ENCODE measurements around the gene CTNNBL1.

Gene CTNNBL1

DNA sequence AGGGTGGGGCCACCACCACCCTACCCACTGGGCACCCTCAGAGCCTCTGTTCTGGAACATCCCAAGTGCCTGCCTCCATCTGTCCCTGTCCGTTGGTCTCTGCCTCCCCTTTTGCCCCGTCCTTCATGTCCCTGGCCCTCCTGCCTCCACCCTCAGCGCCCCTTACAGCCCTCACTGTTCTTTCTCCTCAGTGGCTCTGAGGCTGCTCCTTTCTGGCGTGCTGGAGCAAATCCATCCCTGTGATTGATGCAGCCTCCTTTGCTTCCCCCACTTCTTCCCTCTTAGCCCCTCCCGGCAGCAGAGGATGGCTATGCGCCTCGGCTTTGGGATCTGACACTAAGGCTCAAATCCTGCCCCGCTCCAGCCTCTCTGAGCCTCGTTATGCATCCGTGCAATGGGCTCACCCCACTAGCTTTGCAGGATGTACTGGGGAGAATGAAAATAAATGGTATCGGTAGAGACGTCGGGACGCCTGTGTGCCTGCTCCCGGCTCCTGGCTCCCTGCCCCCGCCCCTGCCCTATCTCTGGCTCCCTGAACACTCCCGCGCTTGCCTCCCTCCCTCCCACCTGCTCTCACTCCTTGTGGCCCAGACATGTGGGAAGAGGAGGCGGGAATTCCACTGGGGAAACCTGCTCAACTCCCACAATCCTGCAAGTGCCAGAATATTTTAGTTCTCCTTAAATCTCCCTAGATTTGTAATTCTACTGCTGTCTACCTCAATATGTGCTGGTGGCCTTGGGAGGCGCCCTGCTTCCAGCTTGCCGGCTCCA, 222.2 kb downstream of the CTNNBL1 start:
- no peak for DNase-seq (ENCODE audit: low spot score)

DNA sequence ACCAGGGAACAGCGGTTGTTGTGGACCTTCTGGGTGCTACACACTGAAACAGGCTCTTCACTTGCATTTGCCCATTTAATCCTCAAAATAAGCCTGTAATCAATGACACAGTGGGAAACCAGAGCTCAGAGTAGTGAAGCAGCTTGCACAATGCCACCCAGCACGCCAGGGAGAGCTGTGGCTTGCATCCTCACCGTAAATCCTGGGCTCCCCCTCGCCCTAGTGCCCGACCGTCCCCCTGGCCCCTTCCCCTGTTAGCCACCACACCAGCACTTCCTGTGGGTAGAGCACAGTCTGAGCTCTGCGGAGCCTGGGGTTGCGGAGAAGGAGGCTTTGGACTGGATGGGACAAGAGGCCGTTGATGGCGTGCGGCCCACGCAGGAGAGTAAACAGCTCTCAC, 223.6 kb downstream of the CTNNBL1 start:
- no peak for DNase-seq (ENCODE audit: low spot score)

DNA sequence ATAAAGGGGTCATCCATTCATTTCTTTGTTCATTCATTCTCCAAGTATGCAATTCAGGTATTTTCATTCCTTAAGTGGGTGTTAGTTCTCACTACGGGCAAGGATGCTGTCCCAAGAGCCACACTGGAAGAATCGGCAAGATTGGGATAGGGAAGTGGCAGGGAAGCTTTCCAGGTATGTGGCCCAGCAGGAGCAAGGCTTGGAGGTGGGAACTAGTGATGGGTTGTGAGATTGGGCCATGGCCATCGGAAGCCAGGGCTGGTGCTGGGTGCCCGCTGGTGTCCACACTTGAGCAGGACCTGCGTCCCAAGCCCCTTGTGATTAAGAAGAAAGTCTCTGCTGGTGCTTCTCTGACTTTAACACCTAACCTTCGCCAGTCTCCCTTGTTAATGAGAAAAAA, 224.2 kb downstream of the CTNNBL1 start:
- DNase-seq (ENCODE audit: low spot score), result no peak

DNA sequence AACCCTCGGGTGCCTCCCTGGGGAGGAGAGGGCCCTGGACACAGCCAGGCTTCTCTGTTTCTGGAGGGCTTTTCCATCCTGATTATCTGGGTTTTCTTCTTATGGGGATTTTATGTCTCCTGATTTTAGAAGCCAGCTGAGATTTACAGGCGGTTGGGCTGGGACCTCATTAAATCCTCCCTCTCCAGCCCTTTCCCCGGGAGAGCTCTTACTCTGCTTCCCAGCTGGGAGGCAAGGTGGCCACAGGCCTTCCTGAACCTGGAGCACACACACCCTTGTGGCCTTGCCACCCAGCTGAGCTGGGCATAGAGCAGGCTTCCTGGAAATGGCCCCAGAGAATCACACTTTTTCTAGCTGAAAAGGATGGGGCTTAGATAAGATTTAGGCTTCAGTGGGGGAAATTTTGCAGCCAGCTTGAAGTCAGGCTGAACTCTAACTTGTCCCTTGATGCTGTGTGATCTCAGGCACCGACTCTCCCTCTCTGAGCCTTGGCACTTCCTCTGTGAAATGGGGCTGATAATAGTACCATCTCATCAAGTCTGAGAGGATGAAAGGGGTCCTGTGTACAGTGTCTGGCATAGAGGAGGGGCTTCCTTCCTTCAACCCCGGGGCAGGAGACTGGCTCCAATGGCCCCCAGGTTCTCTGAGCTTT, 225.7 kb downstream of the CTNNBL1 start:
- DNase-seq (ENCODE audit: low spot score), result no peak

DNA sequence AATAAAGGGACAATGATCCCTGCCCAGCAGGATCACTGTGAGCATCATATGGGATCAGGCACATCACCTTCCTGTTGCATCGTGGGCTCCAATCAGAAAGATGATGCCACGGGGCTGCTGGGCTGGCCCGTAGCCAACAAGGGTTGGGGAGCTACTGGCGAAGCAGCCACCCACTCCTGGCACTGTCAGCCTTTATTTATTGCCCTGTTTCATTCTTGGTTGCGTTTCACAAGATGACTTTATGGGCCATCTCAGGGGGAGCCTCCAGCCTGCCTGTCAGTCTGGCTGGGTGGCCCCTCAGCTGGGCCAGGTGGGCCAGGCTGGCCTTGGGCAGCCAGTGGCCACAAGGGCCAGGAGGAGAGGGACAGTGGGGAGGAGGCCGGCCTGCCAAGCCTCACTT, 226.4 kb downstream of the CTNNBL1 start:
- DNase-seq (ENCODE audit: low spot score), result no peak

DNA sequence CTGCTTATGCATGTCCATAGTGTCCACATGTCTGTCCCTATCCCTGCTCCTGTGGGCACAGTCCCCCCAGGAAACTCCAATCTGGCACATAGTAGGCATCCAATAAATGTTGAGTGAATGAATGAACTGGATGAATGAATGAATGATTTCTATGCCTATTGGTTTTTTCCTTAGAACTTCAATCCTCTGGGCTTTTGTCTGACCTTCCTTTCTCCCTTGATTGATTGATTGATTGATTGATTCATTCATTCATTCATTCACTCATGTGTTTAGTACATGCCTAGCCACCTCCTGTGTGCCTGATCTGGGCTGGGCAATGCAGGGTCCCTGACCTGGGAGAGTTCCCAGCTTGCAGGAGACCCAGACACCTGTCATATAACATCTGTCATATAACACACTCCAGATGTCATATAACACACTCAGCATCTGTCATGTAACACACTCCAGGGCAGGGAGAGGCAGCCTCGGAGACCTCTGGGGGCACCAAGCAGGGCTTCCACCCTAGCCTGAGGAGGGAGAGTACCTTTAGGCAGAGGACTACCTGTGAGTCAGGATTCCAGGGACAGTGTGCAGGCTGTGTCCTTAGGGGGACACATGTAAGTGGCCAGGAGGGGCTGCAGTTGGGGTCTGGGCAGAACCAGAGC, 227.0 kb downstream of the CTNNBL1 start:
- DNase-seq (ENCODE audit: low spot score), result no peak

DNA sequence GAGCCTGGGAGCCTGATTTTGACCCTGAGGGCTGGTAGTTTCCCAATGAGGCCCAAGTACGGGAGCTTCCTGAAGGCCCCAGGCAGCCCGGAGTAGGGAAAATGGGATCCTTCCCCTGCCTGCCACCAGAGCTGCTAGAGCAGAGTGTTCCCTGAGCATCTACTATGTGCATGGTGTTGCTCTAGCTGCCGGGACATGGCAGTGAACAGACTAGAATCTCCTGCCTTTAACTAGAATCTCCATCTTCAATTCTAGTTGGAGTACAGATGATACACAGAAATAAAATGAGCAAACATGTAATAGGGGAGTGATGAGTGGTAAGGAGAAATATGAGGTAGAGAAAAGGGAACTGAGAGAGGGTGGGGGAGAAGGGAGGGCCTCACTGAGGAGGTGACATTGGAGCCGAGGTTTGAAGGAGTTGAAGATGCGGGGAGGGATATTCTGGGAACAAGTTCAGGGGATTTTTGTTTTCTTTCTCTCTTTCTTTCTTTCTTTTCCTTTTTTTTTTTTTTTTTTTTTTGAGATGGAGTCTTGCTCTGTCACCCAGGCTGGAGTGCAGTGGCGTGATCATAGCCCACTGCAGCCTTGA, 227.6 kb downstream of the CTNNBL1 start:
- no peak for DNase-seq (ENCODE audit: low spot score)

All from NAMALWA (cell line).